Astrocyte of the cerebellum (primary cell): ENCODE data around the gene ST6GAL1.

Experiments
- DNase-seq: peaks from one replicate; pipeline ENCODE4 v3.0.0-alpha.2; 2011; ENCODE audit warnings: low read depth
- H3K4me3 ChIP-seq: 2 replicates; pipeline ENCODE4 v1.5.1; 2011; ENCODE audit warnings: mild to moderate bottlenecking, low read depth, low read length, moderate library complexity
- in situ Hi-C: cut with HindIII; loops from 2 replicates; pipeline ENCODE4 v1.10.0; 2017; ENCODE audit warnings: low sequenced_read_pairs
- TF ChIP-seq, protein P1 (sequence below): IDR thresholded peaks from 2 replicates; pipeline ENCODE4 v1.5.1; 2012; ENCODE audit warnings: low read length, low read depth, moderate library complexity, mild to moderate bottlenecking; ENCODE audit errors: missing control alignments

ST6GAL1 gene

DNA sequence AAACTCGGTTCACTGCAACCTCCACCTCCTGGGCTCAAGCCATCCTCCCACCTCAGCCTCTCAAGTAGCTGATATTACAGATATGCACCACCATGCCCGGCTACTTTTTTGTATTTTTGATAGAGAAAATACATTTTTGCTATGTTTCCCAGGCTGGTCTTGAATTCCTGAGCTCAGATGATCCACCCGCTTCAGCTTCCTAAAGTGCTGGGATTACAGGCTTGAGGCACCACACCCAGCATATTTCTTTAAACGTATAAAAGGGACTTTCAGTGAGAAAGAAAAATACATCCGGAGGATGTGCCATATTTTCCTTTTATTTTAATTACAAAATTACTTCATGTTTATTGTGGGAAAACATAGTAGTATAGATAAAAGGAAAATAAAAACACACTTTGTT, 153.8 kb downstream of the ST6GAL1 start:
- in situ Hi-C loops, result no loop called here

DNA sequence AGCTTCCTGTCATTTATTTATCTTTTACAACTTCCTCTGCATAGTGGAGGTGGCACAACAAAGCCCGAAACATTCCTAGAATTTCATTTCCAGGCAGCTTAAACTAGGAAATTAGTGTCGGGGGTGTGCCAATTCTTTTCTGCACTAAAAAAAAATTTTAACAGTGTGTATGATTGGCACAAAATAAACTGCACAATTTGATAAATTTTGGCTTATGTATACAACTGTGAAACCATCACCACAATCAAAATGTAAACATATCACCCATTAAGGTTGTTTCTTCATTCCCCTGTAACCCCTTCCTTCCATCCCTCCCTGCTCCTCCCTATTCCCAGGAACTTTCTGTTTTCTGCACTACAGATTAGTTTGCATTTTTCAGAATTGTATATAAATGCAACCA, 154.3 kb downstream of the ST6GAL1 start:
- no peak for DNase-seq
- in situ Hi-C loops, result no loop called here
- TF ChIP-seq, protein P1, sequence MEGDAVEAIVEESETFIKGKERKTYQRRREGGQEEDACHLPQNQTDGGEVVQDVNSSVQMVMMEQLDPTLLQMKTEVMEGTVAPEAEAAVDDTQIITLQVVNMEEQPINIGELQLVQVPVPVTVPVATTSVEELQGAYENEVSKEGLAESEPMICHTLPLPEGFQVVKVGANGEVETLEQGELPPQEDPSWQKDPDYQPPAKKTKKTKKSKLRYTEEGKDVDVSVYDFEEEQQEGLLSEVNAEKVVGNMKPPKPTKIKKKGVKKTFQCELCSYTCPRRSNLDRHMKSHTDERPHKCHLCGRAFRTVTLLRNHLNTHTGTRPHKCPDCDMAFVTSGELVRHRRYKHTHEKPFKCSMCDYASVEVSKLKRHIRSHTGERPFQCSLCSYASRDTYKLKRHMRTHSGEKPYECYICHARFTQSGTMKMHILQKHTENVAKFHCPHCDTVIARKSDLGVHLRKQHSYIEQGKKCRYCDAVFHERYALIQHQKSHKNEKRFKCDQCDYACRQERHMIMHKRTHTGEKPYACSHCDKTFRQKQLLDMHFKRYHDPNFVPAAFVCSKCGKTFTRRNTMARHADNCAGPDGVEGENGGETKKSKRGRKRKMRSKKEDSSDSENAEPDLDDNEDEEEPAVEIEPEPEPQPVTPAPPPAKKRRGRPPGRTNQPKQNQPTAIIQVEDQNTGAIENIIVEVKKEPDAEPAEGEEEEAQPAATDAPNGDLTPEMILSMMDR, result no peak
- no peak overlapping the region for H3K4me3 ChIP-seq

More for the DNA sequence above, 153.8 kb downstream of the ST6GAL1 start:
- TF ChIP-seq, protein P1, result no peak
- no peak for DNase-seq
- no peak overlapping the region for H3K4me3 ChIP-seq

DNA sequence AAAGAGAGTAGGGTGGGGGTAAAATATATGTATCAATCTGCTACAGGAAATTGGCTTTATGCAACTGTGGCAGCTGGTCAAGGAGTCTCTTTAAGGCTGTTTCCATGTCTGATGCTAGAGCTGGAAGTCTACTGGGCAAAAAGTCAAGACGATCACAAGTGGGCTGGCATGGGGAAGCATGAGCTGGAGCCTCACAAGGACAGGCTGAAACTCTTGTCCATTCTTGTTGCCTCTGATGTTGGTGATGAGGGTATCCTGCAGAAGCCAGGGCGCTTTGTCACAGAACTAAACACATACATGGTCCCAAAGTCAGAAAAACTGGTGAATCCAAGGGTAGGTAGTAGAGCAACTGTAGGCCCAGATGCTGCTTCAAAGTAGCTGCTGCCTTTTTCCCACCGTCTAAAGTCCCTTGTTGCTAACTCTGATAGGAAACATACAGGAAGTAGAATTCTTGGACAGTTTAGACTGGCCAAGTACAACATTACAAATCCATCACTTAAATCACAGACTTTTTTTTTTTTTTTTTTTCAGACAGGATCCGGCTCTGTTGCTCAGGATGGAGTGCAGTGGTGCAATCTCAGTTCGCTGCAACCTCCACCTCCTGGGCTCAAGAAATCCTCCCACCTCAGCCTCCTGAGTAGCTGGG, 154.8 kb downstream of the ST6GAL1 start:
- H3K4me3 ChIP-seq, result no peak overlapping the region
- in situ Hi-C loops, result no loop called here
- no peak for DNase-seq

DNA sequence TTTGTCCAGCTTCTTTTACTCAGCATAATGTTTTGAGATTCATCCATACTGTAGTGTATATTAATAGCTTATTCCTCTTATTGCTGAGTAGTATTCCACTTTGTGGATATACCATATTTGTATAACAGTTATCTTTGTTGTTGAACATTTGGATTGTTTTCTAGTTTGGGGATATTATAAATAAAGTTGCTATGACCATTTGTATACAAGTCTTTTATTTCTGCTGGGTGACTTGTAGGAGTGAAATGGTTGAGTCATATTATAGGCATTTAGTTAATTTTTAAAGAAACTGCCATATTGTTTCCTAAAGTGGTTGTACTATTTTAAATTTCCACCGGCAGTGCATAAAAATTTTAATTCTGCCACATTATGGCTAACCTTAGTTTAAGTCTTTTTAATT, 155.6 kb downstream of the ST6GAL1 start:
- TF ChIP-seq, protein P1, result no peak
- no peak for DNase-seq
- H3K4me3 ChIP-seq, result no peak overlapping the region
- in situ Hi-C loops, result no loop called here

More for the DNA sequence above, 154.8 kb downstream of the ST6GAL1 start:
- TF ChIP-seq, protein P1, result no peak

DNA sequence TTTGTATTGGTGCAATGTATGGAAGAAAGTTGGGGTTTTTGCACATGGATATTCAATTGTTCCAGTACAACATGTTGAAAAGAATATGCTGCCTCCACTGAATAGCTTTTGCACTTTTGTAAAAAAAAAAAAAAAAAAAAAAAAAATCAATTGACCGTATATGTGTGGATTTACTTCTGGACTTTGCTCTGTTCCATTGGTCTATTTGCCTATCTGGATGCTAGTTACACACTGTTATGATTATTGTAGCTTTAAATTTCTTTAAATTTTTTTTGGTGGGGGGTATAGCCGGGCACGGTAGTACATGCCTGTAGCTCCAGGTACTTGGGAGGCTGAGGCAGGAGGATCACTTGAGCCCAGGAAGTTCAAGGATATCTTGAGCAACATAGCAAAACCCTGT, 156.5 kb downstream of the ST6GAL1 start:
- no peak overlapping the region for H3K4me3 ChIP-seq
- no peak for DNase-seq
- TF ChIP-seq, protein P1, result no peak
- in situ Hi-C loops, result no loop called here

DNA sequence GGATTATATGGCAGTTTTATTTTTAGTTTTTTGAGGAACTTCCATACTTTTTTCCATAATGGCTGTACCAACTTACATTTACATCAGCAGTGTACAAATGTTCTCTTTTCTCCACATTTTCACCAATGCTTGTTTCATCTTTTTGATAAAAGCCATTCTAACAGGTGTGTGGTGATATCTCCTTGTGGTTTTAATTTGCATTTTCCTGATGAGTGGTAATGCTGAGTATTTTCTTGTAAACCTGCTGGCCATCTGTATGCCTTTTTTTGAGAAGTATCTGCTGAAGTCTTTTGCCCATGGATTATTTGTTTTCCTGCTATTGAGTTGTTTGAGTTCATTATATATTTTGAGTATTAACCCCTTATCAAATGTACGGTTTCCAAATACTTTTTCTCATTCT, 158.4 kb downstream of the ST6GAL1 start:
- in situ Hi-C loops, result no loop called here
- no peak for DNase-seq
- TF ChIP-seq, protein P1, result no peak
- no peak overlapping the region for H3K4me3 ChIP-seq
